Liver (tissue), 3 donors: Measurements from ENCODE around the gene AP1M1.

Source experiments
- CTCF ChIP-seq: fragments of 150-350 bp; IDR thresholded peaks from 2 replicates; pipeline ENCODE4 v1.5.1; 2017; ENCODE audit warnings: improper control_type of control experiment, low read depth, low read length; ENCODE audit not compliant: missing input control
- EGR1 ChIP-seq, 2 donors: IDR thresholded peaks; 2 replicates each; pipeline ENCODE4 v1.6.1; 2016 to 2018; ENCODE audit warnings: antibody characterized with exemption in 2 of 2, low read depth in 2 of 2
- GABPA ChIP-seq, 2 donors: IDR thresholded peaks in 1 of 2; conservative IDR thresholded peaks in 1 of 2; 2 replicates each; pipeline ENCODE4 v1.6.1; 2016; ENCODE audit warnings: antibody characterized with exemption in 2 of 2, mild to moderate bottlenecking in 1 of 2, moderate library complexity in 1 of 2
- JUND ChIP-seq, 2 donors: IDR thresholded peaks; 2 replicates each; pipeline ENCODE4 v1.6.1; 2016; ENCODE audit warnings: antibody characterized with exemption in 2 of 2
- RAD21 ChIP-seq, 2 donors: IDR thresholded peaks; 2 replicates each; pipeline ENCODE4 v1.6.1; 2016; ENCODE audit warnings: antibody characterized with exemption in 2 of 2, mild to moderate bottlenecking in 2 of 2
- TAF1 ChIP-seq: conservative IDR thresholded peaks from 2 replicates; pipeline ENCODE4 v1.6.1; 2016; ENCODE audit warnings: antibody characterized with exemption, mild to moderate bottlenecking
- TF ChIP-seq, protein P1 (sequence below): IDR thresholded peaks from 2 replicates; pipeline ENCODE4 v1.6.1; 2016; ENCODE audit warnings: antibody characterized with exemption
- TF ChIP-seq, protein P2 (sequence below): IDR thresholded peaks from 2 replicates; pipeline ENCODE4 v1.6.1; 2016; ENCODE audit warnings: antibody characterized with exemption
- donor health status: healthy.
- donor health status: healthy.

DNA sequence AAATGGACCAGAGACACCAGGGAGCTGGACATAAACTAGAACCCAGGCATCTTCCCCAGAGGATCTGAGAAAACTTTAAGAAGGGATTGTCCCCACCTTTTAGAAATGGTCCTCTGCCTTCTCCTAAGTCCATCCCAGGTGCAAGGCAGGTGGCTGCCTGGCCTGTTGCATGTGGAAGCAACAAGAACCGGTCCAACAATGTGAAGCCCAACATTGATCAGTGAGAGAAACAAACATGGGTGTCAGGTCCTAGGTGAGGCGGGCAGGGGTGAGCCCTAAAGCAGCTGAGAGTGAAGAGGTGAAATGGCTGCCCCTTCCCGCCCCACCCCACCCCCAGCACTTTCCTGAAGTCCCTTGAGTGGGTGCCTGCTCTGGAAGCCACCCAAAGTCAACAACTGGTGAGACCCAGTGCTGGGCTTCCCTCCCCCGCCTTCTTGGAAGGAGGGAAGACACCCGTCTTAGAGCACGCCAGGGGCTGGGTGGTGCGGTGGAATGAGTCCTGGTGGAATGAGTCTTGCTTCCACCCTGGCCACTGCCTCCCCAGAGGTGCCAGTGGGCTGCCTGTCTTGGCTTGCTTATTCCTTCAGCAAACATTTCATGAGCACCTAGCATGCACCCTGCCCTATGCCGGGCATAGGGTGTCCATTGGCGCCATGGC lies 1.7 kb downstream of the AP1M1 start:
- TF ChIP-seq, protein P1, sequence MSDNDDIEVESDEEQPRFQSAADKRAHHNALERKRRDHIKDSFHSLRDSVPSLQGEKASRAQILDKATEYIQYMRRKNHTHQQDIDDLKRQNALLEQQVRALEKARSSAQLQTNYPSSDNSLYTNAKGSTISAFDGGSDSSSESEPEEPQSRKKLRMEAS, result no peak
- TF ChIP-seq JUND (IDR thresholded peaks at IDR 0.05) (no peak), CTCF (no peak), RAD21 (IDR thresholded peaks at IDR 0.05) (no peak), TAF1 (no peak), EGR1 (IDR thresholded peaks at IDR 0.05; ENCODE audit: low read depth in 2 of 2) (no peak), GABPA (IDR thresholded peaks at IDR 0.05 in 1 of 2, conservative IDR thresholded peaks at IDR 0.05 in 1 of 2) (no peak)
- TF ChIP-seq, protein P2, sequence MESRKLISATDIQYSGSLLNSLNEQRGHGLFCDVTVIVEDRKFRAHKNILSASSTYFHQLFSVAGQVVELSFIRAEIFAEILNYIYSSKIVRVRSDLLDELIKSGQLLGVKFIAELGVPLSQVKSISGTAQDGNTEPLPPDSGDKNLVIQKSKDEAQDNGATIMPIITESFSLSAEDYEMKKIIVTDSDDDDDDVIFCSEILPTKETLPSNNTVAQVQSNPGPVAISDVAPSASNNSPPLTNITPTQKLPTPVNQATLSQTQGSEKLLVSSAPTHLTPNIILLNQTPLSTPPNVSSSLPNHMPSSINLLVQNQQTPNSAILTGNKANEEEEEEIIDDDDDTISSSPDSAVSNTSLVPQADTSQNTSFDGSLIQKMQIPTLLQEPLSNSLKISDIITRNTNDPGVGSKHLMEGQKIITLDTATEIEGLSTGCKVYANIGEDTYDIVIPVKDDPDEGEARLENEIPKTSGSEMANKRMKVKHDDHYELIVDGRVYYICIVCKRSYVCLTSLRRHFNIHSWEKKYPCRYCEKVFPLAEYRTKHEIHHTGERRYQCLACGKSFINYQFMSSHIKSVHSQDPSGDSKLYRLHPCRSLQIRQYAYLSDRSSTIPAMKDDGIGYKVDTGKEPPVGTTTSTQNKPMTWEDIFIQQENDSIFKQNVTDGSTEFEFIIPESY, result no peak
